ENCODE results near the gene CHCHD3. TPM values are rescaled to one million over a fixed set of nuclear protein-coding genes. Genes with fewer than 3 reads are reported as not detected.

CHCHD3 gene
- total RNA-seq, 1 experiment from 2014 or later, result 114 TPM

DNA sequence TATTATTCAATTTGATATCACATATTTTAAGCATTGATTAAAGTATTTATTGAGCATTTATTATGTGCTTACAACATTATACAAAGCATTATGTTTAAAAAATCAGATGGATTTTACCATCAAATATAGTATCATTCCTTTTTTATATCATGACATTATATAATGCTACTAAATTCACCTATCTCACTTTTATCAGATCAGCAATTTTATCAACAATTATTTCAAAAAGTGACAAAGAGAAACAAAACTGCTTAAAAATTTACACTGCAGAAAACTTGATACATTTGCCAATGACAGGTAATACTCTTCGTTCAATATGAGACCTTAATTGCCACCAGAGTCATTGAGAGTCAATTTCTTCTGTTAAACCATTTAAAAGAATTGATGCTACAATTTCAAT lies 82.0 kb downstream of the CHCHD3 start:
- CTCF ChIA-PET, result no interaction called here
- H3K4me1 Mint-ChIP-seq, result peaks cover 60% of the 10 kb centered on the region
- no peak for DNase-seq (ENCODE audit: low spot score)
- no peaks in the 10 kb centered on the region for H3K36me3 Mint-ChIP-seq
- H3K27ac Mint-ChIP-seq, result no peak overlapping the region
- H3K9me3 Mint-ChIP-seq, result no peaks in the 10 kb centered on the region
- ATAC-seq, result no peak
- no peak for TF ChIP-seq STAT6 (CRISPR knock-in tag; conservative IDR thresholded peaks at IDR 0.05; ENCODE audit: low read depth)
- TF ChIP-seq ZNF219 (CRISPR knock-in tag; IDR thresholded peaks at IDR 0.05; ENCODE audit: borderline replicate concordance), result no peak
- TF ChIP-seq NR3C1 (CRISPR knock-in tag; conservative IDR thresholded peaks at IDR 0.05; ENCODE audit: low read depth), result no peak
- no peak for TF ChIP-seq MXD4 (CRISPR knock-in tag; IDR thresholded peaks at IDR 0.05; ENCODE audit: borderline replicate concordance)
- TF ChIP-seq ETV6 (CRISPR knock-in tag; IDR thresholded peaks at IDR 0.05), result no peak
- no peak for TF ChIP-seq E2F1 (CRISPR knock-in tag; IDR thresholded peaks at IDR 0.05)
- TF ChIP-seq ZMAT4 (CRISPR knock-in tag; IDR thresholded peaks at IDR 0.05), result no peak
- TF ChIP-seq TEAD1 (CRISPR knock-in tag; IDR thresholded peaks at IDR 0.05), result no peak
- TF ChIP-seq KAT7 (CRISPR knock-in tag; IDR thresholded peaks at IDR 0.05; ENCODE audit: borderline replicate concordance), result no peak
- no peak for TF ChIP-seq ZNF232 (CRISPR knock-in tag; IDR thresholded peaks at IDR 0.05)
- no peak for TF ChIP-seq ATF2 (CRISPR knock-in tag; IDR thresholded peaks at IDR 0.05; ENCODE audit: borderline replicate concordance, low read depth)
- no peak for TF ChIP-seq ZNF425 (CRISPR knock-in tag; conservative IDR thresholded peaks at IDR 0.05)
- no peak for TF ChIP-seq IRF2 (CRISPR knock-in tag; IDR thresholded peaks at IDR 0.05; ENCODE audit: borderline replicate concordance, low read depth)
- TF ChIP-seq MYBL2 (CRISPR knock-in tag; IDR thresholded peaks at IDR 0.05), result no peak
- no peak for TF ChIP-seq CBFB (CRISPR knock-in tag; IDR thresholded peaks at IDR 0.05; ENCODE audit: low read depth)
- no peak for TF ChIP-seq GRHL2 (CRISPR knock-in tag; IDR thresholded peaks at IDR 0.05; ENCODE audit: insufficient replicate concordance, severe bottlenecking)
- TF ChIP-seq, protein P1, sequence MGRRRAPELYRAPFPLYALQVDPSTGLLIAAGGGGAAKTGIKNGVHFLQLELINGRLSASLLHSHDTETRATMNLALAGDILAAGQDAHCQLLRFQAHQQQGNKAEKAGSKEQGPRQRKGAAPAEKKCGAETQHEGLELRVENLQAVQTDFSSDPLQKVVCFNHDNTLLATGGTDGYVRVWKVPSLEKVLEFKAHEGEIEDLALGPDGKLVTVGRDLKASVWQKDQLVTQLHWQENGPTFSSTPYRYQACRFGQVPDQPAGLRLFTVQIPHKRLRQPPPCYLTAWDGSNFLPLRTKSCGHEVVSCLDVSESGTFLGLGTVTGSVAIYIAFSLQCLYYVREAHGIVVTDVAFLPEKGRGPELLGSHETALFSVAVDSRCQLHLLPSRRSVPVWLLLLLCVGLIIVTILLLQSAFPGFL (CRISPR knock-in tag; IDR thresholded peaks at IDR 0.05; ENCODE audit: borderline replicate concordance), result no peak
- TF ChIP-seq, protein P2, sequence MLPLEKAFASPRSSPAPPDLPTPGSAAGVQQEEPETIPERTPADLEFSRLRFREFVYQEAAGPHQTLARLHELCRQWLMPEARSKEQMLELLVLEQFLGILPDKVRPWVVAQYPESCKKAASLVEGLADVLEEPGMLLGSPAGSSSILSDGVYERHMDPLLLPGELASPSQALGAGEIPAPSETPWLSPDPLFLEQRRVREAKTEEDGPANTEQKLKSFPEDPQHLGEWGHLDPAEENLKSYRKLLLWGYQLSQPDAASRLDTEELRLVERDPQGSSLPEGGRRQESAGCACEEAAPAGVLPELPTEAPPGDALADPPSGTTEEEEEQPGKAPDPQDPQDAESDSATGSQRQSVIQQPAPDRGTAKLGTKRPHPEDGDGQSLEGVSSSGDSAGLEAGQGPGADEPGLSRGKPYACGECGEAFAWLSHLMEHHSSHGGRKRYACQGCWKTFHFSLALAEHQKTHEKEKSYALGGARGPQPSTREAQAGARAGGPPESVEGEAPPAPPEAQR (CRISPR knock-in tag; IDR thresholded peaks at IDR 0.05), result no peak
- no peak for TF ChIP-seq SMAD3 (CRISPR knock-in tag; IDR thresholded peaks at IDR 0.05; ENCODE audit: borderline replicate concordance)
- no peak for TF ChIP-seq TP53 (CRISPR knock-in tag; IDR thresholded peaks at IDR 0.05)
- no peak overlapping the region for H3K4me3 Mint-ChIP-seq
- H3K27me3 Mint-ChIP-seq (ENCODE audit: low read depth), result no peaks in the 10 kb centered on the region
- POLR2A ChIA-PET, result no interaction called here

All from WTC11 (cell line).